ENCODE data around the gene TSC2.

DNA sequence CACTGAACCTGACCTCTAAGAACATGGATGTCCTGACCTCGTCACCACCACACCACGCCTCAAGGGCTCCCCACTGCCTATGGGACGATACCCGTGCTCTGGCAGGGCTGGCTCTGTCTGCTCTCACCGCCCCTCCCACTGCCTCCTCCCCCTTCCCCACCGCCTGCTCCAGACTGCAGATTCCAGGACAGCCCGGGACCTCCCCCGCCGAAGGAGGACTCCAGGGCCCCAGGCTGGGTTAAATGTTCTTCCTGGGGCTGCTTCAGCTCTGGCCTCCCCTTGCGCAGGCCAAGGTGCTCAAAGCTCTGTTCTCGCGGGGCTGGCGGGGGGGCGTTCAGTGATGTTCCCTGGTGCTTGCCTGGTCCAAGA, 25.1 kb upstream of the TSC2 start:
- TF ChIP-seq POLR2AphosphoS5 (IDR thresholded peaks at IDR 0.05) (no peak), EP300 (IDR thresholded peaks at IDR 0.05) (no peak), POLR2A (IDR thresholded peaks at IDR 0.05) (no peak)
- TF ChIP-seq, protein P1, sequence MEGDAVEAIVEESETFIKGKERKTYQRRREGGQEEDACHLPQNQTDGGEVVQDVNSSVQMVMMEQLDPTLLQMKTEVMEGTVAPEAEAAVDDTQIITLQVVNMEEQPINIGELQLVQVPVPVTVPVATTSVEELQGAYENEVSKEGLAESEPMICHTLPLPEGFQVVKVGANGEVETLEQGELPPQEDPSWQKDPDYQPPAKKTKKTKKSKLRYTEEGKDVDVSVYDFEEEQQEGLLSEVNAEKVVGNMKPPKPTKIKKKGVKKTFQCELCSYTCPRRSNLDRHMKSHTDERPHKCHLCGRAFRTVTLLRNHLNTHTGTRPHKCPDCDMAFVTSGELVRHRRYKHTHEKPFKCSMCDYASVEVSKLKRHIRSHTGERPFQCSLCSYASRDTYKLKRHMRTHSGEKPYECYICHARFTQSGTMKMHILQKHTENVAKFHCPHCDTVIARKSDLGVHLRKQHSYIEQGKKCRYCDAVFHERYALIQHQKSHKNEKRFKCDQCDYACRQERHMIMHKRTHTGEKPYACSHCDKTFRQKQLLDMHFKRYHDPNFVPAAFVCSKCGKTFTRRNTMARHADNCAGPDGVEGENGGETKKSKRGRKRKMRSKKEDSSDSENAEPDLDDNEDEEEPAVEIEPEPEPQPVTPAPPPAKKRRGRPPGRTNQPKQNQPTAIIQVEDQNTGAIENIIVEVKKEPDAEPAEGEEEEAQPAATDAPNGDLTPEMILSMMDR (IDR thresholded peaks at IDR 0.05): no peak
